T-helper 1 cell treated with Interleukin-12 subunit alpha and Interleukin-12 subunit beta and Interleukin-4 antibody, amounts not matched to agents 30 ng/mL and 1 ng/mL, for 36 hours (primary cell): Measurements from ENCODE around the gene CD52. TPM values are rescaled to one million over a fixed set of nuclear protein-coding genes. Genes with fewer than 3 reads are reported as not detected.
"Not testable (repeated sequence)": the region's sequence is repeated elsewhere in the genome, so short reads cannot be mapped to it uniquely, and the experiment has no call there.

ENCODE experiments used
- intact Hi-C: fragments of 100-400 bp; cut with micrococcal nuclease; formaldehyde crosslinking; loops from one replicate; pipeline ENCODE4 v1.15.1; 2024
- total RNA-seq: library from RNA; stranded (reverse); gene quantifications from 2 replicates; pipeline ENCODE4 v1.2.3, GENCODE V29; 2022

Gene CD52
- total RNA-seq, 1 donor from 2014 or later: 1,323 TPM

GRCh38 chr1:26324550-26324949, 6.8 kb downstream of the CD52 start:
- intact Hi-C loops: no loop called here

DNA sequence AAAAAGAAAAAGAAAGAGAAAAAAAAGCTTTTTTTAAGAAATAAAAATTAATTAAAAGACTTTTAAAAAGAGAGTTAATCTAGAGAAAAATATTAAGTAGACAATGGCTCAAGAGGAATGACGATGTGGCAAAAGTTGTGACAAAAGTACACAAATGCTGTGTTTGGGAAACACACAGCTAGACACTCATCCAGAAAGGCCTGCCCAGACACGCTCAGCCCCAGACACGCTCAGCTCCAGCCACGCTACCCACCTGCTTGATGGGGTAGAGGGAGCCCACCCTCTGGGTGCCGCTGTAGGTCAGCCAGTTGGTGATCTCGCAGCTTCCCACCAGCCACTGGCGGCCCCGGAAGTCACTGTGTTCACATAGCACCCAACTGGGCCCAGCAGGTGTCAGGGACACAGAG, 10.2 kb downstream of the CD52 start:
- intact Hi-C loops: no loop called here

GRCh38 chr1:26328597-26328996, 10.8 kb downstream of the CD52 start:
- intact Hi-C loops: no loop called here

GRCh38 chr1:26329380-26329779, 11.6 kb downstream of the CD52 start:
- intact Hi-C loops: not testable (repeated sequence)

GRCh38 chr1:26330276-26330675, 12.5 kb downstream of the CD52 start:
- intact Hi-C loops: no loop called here

DNA sequence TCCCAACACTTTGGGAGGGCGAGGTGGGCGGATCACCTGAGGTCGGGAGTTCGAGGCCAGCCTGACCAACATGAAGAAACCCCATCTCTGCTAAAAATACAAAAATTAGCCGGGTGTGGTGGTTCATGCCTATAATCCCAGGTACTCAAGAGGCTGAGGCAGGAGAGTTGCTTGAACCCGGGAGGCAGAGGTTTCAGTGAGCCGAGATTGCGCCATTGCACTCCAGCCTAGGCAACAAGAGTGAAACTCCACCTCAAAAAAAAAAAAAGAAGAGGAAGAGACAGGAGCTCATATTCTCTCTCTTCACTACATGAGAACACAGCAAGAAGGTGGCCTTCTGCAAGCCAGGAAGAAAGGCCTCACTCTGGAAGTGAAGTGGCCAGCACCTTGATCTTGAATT, 15.6 kb downstream of the CD52 start:
- intact Hi-C loops: not testable (repeated sequence)

DNA sequence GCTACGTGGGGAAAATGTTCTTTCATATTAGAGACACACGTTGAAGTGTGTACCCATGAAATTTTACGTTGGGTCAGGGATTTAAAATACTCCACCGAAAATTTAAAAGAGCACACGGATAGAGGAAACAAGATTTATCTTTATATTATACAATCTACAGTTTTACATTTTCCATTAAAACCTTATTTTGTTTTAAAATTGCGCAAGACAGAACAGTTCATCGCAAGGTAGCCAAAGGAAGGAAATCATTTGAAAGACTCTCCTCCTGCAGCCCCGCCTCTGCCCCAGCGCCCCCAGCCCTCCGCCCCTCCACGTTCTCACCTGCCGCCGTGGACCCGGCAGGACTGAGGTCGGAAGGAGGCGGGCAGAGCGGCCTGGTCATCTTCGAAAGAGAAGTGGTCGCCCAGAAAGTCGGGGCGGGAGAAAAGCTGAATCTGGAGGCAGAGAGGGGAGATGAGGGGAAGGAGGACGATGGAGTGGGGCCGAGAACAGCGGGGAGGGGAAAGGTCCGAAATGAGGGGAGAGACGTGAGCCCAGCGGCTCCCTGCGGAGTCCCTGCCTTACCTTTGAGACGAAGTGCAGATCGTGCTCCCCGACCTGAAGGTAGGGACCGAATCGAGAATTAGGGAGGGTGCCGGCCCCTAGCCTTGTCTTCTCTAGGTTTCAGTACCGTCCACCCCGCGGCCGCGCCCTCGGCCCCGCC, 18.2 kb downstream of the CD52 start:
- intact Hi-C loops: loop anchor here (1.0 kb wide), 7 partner anchors 15 to 96 kb away; partner anchors contain the start of gene DHDDS

GRCh38 chr1:26336477-26337205, 18.9 kb downstream of the CD52 start:
- intact Hi-C loops: loop anchor here (1.0 kb wide), 7 partner anchors 15 to 96 kb away; partner anchors contain the start of gene DHDDS

GRCh38 chr1:26337206-26337535, 19.4 kb downstream of the CD52 start:
- intact Hi-C loops: no loop called here

GRCh38 chr1:26337625-26338024, 19.9 kb downstream of the CD52 start:
- intact Hi-C loops: no loop called here

DNA sequence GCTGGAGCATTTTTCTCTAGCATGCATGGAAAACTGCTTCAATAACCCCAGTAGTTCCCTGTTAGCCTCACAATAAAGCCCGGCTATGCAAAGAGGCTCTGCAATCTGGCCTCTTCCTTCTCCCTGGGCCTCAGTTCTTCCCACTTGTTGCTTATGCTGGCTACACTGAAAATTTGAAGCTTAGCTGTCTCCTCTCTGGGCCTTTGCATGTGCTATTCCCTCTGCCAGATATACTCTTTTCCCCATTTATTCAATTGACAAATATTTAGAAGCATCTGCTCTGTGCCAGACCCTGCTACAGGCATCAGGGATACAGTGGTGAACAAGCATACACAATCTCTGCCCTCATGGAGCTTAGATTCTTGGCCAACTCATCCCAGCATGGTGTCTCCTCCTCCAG, 20.9 kb downstream of the CD52 start:
- intact Hi-C loops: no loop called here

- intact Hi-C loops: no loop called here
Measured at GRCh38 chr1:26340047-26340481, 22.3 kb downstream of the CD52 start.

GRCh38 chr1:26344147-26344920, 26.6 kb downstream of the CD52 start:
- intact Hi-C loops: no loop called here

DNA sequence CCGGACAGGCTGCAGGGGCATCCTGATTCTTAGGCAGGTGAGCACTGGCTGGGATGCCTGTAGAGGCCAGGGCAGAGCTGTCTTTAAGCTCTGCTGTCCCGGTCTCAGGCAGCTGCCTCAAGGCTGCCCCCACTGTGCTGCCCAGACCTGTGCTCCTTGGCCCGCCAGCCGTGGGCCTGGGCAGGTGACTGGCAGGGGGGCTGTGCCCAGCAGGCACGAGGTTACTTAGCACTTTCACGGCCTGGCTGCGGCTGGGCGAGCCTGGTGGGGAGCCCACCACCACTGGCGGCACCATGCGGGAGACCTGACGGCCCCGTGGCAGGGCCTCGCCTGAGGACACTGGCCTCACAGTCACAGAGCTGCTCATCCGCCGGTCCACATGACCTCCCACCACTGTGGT, 28.0 kb downstream of the CD52 start:
- intact Hi-C loops: no loop called here

DNA sequence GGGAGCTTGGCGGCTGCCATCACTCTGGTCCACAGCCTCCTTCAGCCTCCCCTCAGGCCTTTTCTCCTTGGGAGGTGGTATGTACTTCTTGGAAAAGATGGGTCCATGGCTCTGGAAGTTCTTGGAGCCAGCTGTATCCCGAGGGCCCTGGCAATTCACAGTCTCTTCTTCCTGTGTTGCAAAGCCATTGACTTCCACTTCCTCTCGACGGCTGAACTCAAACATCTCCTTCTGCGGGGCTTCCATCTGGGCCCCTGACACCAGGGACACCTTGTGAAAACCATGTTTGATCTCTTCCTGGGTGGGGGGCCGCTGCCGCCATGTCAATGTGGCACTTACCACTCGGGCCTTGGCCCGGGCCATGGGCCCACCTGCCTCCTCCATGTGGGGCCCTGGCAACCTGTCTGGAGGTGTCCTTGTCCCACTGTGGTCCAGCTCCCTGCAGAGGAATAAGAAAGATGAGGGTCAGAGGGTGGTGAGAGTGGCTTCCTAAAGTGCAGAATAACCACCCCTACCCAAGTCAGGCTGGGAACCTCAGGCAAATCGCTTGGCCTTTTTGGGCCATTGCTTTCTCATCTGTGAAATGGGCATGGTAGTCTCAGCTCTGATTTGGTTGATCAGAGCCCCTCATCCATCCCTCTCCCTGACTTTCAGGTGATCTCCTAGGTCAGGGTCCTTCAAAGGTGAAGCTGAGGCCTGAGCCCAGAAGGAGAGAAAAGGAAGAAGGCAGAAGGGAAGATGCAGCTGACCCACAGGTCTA, 28.7 kb downstream of the CD52 start:
- intact Hi-C loops: no loop called here

- intact Hi-C loops: no loop called here
Measured at GRCh38 chr1:26349188-26349876, 31.6 kb downstream of the CD52 start.

DNA sequence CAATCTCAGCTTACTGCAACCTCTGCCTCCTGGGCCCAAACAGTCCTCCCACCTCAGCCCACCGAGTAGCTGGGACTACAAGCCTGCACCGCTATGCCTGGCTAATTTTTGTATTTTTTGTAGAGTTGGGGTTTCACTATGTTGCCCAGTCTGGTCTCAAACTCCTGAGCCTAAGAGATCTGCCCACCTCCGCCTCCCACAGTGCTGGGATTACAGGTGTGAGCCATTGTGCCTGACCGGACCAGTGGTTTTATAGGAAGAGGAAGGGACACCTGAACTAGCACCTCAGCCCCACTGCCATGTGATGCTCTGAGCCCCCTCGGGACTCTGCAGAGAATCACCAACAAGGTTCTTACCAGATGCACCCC, 32.1 kb downstream of the CD52 start:
- intact Hi-C loops: no loop called here

DNA sequence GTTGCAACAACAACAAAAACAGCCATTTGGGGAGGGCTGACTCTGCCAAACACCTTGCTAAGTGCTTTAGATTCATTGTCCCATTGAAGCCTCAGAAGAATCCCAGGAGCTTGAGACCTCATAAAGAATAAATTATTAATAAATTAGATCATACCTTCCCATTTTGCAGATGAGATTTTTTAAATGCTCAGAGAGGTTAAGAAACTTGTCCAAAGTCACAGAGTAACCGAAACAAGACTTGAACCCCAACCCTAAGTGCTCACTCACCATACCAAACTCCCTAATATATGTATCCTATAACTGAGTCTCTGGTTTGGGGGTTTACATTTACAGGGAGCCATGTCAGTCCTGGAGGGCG, 32.6 kb downstream of the CD52 start:
- intact Hi-C loops: no loop called here

DNA sequence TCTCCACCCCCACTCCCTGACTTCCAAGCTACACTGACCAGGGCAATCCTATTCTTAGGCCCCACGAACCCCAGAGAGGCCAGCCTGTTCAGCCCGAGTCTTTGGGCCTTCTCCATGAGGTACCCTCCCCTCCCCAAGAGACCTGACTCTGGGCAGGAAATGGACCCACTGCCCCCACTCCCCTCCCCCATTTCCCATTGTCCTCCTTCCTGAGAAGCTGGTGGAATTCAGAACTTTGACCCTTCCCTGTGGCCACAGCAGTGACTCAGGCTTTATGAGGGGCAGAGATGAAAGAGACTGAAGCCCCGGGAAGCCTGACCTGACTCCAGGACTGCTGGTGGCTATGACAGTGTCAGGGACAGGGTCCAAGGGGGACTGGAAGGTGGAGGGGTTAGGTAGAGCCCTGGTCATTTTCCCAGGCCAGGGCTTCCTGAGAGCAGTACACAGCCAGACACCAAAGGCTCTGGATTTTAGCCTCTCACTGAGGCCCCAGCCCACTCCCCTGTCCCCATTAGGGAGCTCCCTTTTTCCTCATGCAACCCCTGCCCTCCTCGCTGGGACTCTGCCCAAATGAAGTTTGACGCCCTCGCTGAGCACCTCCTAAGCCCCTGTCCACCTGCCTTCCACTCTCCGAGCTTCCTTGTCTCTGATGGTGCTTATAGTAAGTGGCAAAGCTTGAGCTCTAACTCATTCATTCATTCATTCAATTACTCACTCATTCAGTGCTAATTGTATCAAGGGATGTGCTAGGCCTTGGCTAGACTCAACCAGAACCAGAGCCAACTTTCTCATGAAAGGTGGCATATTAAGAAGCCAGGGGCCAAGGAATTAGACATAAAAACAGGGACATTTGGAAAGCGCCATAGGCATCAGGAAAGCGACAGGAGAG, 33.2 kb downstream of the CD52 start:
- intact Hi-C loops: no loop called here
